GM21529 (cell line): ENCODE measurements around the gene GRN.

Experiments
- ATAC-seq: cut with Tn5 transposase; IDR thresholded peaks from one replicate; pipeline ENCODE4 v1.9.1; 2021; ENCODE audit not compliant: unreplicated experiment

Gene GRN

GRCh38 chr17:44344939-44345453 is at the start of gene GRN:
Gene GRN (plus strand): TSS chr17:44345302. CDS start chr17:44349165, 3,863 bp downstream.
- ATAC-seq, result peak; percentile 63

- ATAC-seq, result no peak
Measured at GRCh38 chr17:44297975-44298374, 47.1 kb upstream of the GRN start.

- no peak for ATAC-seq
Measured at GRCh38 chr17:44304651-44305050, 40.5 kb upstream of the GRN start.

GRCh38 chr17:44307387-44308186 is 37.5 kb upstream of the GRN start:
- no peak for ATAC-seq

GRCh38 chr17:44308320-44308818 is 36.7 kb upstream of the GRN start, which contains the start of gene RUNDC3A:
Gene RUNDC3A (plus strand): TSS chr17:44308601. CDS start chr17:44308833, 232 bp downstream.
- ATAC-seq, result no peak

GRCh38 chr17:44308865-44309264 is 36.2 kb upstream of the GRN start:
- ATAC-seq, result no peak

GRCh38 chr17:44309472-44309871 is 35.6 kb upstream of the GRN start:
- no peak for ATAC-seq

- ATAC-seq, result no peak
Measured at GRCh38 chr17:44310188-44310587, 34.9 kb upstream of the GRN start.

GRCh38 chr17:44310609-44311376 is 34.3 kb upstream of the GRN start:
- ATAC-seq, result no peak

- no peak for ATAC-seq
Measured at GRCh38 chr17:44311562-44312181, 33.4 kb upstream of the GRN start.

- ATAC-seq, result no peak
Measured at GRCh38 chr17:44312396-44313104, 32.6 kb upstream of the GRN start.

- ATAC-seq, result no peak
Measured at GRCh38 chr17:44314031-44314430, 31.1 kb upstream of the GRN start.

GRCh38 chr17:44314524-44314868 is 30.6 kb upstream of the GRN start:
- ATAC-seq, result no peak

- ATAC-seq, result no peak
Measured at GRCh38 chr17:44314869-44315661, 30.0 kb upstream of the GRN start.

GRCh38 chr17:44315760-44316731 is 29.1 kb upstream of the GRN start:
- ATAC-seq, result no peak

- ATAC-seq, result no peak
Measured at GRCh38 chr17:44317545-44317944, 27.6 kb upstream of the GRN start.

- ATAC-seq, result no peak
Measured at GRCh38 chr17:44318077-44318892, 26.8 kb upstream of the GRN start.

GRCh38 chr17:44320066-44320465 is 25.0 kb upstream of the GRN start:
- no peak for ATAC-seq
